Neutrophil (primary cell): ENCODE measurements around the gene TUFT1.
"Not testable (repeated sequence)": the region's sequence is repeated elsewhere in the genome, so short reads cannot be mapped to it uniquely, and the experiment has no call there.

ENCODE experiments used
- H3K27ac ChIP-seq: fragments of 200-600 bp; sonication (generic); 2 replicates; pipeline ENCODE4 v1.5.1; 2016; ENCODE audit warnings: mild to moderate bottlenecking, moderate library complexity
- H3K27me3 ChIP-seq: fragments of 200-600 bp; sonication (generic); 2 replicates; pipeline ENCODE4 v1.6.0; 2016; ENCODE audit warnings: mild to moderate bottlenecking
- H3K36me3 ChIP-seq: fragments of 200-600 bp; sonication (generic); 2 replicates; pipeline ENCODE4 v1.5.1; 2017
- H3K4me1 ChIP-seq, 2 experiments: fragments of 200-600 bp in 1 of 2; sonication (generic) in 1 of 2; 1 replicate in 1 of 2; 2 replicates in 1 of 2; pipeline versions ENCODE4 v1.5.1 to v1.6.1; 2013 to 2016; ENCODE audit warnings: low read depth in 1 of 2, low read length in 1 of 2, mild to moderate bottlenecking in 1 of 2, moderate library complexity in 1 of 2; ENCODE audit not compliant: control insufficient read depth in 1 of 2, insufficient read depth in 1 of 2
- H3K4me3 ChIP-seq, 2 experiments: fragments of 200-600 bp in 1 of 2; sonication (generic) in 1 of 2; 1 replicate in 1 of 2; 2 replicates in 1 of 2; pipeline ENCODE4 v1.5.1; 2013 to 2016; ENCODE audit warnings: low read depth in 1 of 2, low read length in 1 of 2, mild to moderate bottlenecking in 1 of 2, moderate library complexity in 1 of 2
- H3K9me3 ChIP-seq: fragments of 200-600 bp; sonication (generic); 2 replicates; pipeline ENCODE4 v1.5.1; 2016
- TF ChIP-seq, protein P1 (sequence below): fragments of 200-600 bp; sonication (generic); IDR thresholded peaks from 2 replicates; pipeline ENCODE4 v1.5.1; 2016; ENCODE audit warnings: antibody characterized with exemption

Gene TUFT1

DNA sequence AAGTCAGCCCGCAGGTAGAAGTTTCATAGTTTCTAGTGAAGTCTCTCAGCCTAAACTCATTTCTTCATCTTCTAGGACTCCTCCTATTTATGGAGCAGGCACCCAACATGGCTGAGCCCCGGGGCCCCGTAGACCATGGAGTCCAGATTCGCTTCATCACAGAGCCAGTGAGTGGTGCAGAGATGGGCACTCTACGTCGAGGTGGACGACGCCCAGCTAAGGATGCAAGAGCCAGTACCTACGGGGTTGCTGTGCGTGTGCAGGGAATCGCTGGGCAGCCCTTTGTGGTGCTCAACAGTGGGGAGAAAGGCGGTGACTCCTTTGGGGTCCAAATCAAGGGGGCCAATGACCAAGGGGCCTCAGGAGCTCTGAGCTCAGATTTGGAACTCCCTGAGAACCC is 21.7 kb upstream of the TUFT1 start:
- Histone ChIP-seq H3K4me3 (no peak overlapping the region), H3K27me3 (peaks cover 28% of the 10 kb centered on the region), H3K4me1 (no peaks in the 10 kb centered on the region), H3K27ac (no peak overlapping the region), H3K36me3 (no peaks in the 10 kb centered on the region), H3K9me3 (no peaks in the 10 kb centered on the region)
- TF ChIP-seq, protein P1, sequence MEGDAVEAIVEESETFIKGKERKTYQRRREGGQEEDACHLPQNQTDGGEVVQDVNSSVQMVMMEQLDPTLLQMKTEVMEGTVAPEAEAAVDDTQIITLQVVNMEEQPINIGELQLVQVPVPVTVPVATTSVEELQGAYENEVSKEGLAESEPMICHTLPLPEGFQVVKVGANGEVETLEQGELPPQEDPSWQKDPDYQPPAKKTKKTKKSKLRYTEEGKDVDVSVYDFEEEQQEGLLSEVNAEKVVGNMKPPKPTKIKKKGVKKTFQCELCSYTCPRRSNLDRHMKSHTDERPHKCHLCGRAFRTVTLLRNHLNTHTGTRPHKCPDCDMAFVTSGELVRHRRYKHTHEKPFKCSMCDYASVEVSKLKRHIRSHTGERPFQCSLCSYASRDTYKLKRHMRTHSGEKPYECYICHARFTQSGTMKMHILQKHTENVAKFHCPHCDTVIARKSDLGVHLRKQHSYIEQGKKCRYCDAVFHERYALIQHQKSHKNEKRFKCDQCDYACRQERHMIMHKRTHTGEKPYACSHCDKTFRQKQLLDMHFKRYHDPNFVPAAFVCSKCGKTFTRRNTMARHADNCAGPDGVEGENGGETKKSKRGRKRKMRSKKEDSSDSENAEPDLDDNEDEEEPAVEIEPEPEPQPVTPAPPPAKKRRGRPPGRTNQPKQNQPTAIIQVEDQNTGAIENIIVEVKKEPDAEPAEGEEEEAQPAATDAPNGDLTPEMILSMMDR = no peak

DNA sequence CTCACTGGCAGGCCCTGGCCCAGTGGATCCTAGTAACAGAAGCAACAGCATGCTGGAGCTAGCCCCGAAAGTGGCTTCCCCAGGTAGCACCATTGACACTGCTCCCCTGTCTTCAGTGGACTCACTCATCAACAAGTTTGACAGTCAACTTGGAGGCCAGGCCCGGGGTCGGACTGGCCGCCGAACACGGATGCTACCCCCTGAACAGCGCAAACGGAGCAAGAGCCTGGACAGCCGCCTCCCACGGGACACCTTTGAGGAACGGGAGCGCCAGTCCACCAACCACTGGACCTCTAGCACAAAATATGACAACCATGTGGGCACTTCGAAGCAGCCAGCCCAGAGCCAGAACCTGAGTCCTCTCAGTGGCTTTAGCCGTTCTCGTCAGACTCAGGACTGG is 21.2 kb upstream of the TUFT1 start:
- TF ChIP-seq, protein P1 = no peak
- Histone ChIP-seq H3K36me3 (no peaks in the 10 kb centered on the region), H3K4me3 (no peak overlapping the region), H3K27me3 (peaks cover 23% of the 10 kb centered on the region), H3K9me3 (no peaks in the 10 kb centered on the region), H3K27ac (no peak overlapping the region), H3K4me1 (no peaks in the 10 kb centered on the region)

GRCh38 chr1:151519667-151520066 is 20.4 kb upstream of the TUFT1 start:
- no peaks in the 10 kb centered on the region for H3K4me1 ChIP-seq
- peaks cover 16% of the 10 kb centered on the region for H3K27me3 ChIP-seq
- H3K36me3 ChIP-seq = no peaks in the 10 kb centered on the region
- TF ChIP-seq, protein P1 = no peak
- H3K27ac ChIP-seq = no peak overlapping the region
- no peak overlapping the region for H3K4me3 ChIP-seq
- H3K9me3 ChIP-seq = no peaks in the 10 kb centered on the region

GRCh38 chr1:151520359-151520758 is 19.8 kb upstream of the TUFT1 start:
- H3K9me3 ChIP-seq = no peaks in the 10 kb centered on the region
- H3K36me3 ChIP-seq = no peaks in the 10 kb centered on the region
- no peaks in the 10 kb centered on the region for H3K4me1 ChIP-seq
- peaks cover 15% of the 10 kb centered on the region for H3K27me3 ChIP-seq
- no peak overlapping the region for H3K4me3 ChIP-seq
- no peak overlapping the region for H3K27ac ChIP-seq
- TF ChIP-seq, protein P1 = no peak

DNA sequence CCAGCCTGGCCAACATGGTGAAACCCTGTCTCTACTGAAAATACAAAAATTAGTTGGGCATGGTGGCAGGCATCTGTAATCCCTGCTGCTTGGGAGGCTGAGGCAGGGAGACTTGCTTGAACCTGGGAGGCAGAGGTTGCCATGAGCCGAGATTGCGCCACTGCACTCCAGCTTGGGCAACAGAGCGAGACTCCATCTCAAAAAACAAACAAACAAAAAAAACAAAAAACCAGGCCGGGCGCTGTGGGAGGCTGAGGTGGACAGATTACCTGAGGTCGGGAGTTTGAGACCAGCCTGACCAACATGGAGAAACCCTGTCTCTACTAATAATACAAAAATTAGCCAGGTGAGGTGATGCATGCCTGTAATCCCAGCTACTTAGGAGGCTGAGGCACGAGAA is 17.7 kb upstream of the TUFT1 start:
- H3K4me3 ChIP-seq, H3K27ac ChIP-seq, H3K36me3 ChIP-seq, H3K27me3 ChIP-seq, H3K9me3 ChIP-seq, H3K4me1 ChIP-seq: not testable (repeated sequence)

DNA sequence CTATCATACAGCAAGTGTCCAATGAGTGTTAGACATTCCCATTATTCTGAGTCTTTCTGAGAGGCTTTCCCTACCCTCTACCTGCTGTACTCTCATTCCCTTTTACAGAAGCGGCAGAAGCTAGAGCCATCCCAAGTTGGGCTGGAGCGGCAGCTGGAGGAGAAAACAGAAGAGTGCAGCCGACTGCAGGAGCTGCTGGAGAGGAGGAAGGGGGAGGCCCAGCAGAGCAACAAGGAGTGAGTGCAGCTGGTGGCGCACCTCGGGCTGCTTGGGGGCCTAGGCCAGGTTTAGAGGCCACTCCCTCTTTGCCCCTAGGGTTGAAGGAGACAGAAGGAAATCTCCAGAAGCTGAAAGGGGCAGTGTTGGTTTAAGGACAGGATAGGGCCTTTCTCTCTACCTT is 16.8 kb upstream of the TUFT1 start:
- no peaks in the 10 kb centered on the region for H3K4me1 ChIP-seq
- H3K36me3 ChIP-seq = no peaks in the 10 kb centered on the region
- TF ChIP-seq, protein P1 = no peak
- H3K4me3 ChIP-seq = no peak overlapping the region
- H3K27ac ChIP-seq = no peak overlapping the region
- H3K9me3 ChIP-seq = no peaks in the 10 kb centered on the region
- peaks cover 10% of the 10 kb centered on the region for H3K27me3 ChIP-seq
